Amniotic stem cell (primary cell): ENCODE measurements around the gene WNT9A.
"Not testable (repeated sequence)": the region's sequence is repeated elsewhere in the genome, so short reads cannot be mapped to it uniquely, and the experiment has no call there.

ENCODE experiments used
- DNase-seq: peaks from one replicate; lab custom pipeline; 2025; lab: John Stamatoyannopoulos, UW

WNT9A gene

DNA sequence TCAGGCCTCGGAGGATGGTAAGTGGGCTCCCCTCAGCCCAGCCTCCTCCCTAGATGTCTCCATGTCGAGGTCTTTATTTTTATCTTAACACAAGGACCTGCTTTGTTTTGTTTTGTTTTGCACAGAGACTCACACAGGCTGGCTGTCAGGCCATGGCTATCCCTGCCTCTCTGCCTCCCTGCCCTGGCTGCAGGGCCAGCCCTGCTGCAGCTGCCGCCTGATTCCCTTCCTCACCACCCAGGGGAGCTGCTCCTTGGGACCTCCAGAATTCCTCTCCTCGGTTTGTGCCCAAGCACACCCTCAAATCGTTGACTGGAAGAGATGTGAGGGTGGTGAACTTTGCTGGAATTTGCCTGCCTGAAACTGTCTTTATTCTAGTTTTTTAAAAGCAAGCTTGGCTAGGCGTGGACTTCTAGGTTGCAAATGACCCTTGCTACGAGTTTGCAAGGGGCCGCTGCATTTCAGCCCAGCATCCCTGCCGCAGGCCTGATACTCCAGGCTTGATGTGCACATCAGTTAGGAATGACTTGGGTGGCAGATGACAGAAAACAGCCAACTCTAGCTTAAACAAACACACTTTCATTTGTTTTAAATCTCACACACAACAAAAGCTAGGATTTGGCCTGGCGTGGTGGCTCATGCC is 37.1 kb downstream of the WNT9A start:
- no peak for DNase-seq

- DNase-seq = not testable (repeated sequence)
Observed at GRCh38 chr1:227909923-227910328, 37.8 kb downstream of the WNT9A start.

GRCh38 chr1:227909188-227909587 is 38.5 kb downstream of the WNT9A start:
- no peak for DNase-seq

- DNase-seq = no peak
Observed at GRCh38 chr1:227908359-227908758, 39.4 kb downstream of the WNT9A start.

DNA sequence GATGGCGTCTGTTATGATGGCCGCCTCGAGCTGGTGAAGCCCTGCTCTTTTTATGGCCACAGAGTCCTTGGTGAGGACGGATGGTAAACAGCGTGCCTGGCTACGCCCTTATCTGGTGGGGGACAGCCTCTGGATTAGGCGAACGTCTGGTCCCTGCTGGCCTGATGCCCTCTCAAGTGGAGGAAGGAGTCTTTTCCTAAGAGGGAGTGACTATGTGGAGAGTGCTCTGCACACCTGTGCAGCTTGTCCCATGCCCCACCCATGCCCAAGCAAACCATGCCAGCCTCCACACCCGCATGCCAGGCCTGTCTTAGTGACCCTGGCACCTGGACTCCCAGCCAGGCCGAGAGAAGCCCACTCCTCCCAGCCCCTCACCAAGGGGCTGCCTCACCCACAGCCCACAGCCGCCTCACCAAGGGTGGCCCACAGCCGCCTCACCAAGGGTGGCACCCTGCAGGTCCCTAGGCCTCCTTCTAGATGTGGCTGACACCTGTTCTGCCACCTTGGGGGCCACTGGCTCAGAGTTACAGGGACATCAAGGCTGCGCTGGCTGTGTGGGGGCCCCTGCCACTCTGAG is 40.2 kb downstream of the WNT9A start:
- no peak for DNase-seq

GRCh38 chr1:227906550-227907071 is 41.1 kb downstream of the WNT9A start:
- DNase-seq = no peak

DNA sequence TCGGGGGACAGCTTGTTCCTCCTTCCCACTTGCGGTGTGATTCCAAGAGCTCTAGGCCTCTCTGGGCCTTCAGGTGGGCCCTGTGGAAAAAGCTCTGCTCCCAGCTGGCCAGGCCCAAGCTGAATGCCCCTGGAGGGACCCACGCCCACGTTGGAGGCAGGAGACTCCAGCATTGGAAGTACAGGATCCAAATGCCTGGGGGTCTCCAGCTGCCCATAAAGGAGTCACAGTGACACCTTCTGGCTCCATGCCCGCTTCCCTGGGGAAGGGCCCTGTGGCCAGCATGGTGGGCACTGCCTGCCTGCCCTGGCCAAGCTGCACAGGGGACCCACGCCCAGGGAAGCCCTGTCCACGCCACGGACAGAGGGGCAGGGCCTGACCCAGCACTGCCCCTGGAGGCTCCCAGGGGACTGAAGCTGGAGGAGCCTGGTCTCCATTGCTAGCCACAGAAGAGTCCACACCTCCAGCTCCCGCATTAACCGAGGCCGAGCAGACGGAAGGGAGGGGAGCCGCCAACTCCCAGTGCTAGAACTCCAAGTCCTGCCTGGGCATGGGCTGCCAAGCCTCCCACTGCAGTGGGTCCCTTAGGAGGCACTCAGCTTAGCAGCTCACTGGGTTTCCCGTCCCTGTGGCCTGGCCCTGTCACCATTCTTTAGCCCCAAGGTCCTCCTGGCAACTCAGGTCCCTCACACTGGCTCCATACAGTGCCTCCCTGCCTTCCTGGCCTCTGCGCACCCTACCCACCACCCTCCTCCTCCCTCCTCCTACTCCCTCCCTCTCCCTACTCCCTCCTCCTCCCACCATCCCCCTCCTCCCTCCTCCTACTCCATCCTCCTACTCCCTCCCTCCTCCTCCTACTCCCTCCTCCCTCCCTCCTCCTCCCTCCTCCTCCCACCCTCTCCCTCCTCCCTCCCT is 41.9 kb downstream of the WNT9A start:
- no peak for DNase-seq

DNA sequence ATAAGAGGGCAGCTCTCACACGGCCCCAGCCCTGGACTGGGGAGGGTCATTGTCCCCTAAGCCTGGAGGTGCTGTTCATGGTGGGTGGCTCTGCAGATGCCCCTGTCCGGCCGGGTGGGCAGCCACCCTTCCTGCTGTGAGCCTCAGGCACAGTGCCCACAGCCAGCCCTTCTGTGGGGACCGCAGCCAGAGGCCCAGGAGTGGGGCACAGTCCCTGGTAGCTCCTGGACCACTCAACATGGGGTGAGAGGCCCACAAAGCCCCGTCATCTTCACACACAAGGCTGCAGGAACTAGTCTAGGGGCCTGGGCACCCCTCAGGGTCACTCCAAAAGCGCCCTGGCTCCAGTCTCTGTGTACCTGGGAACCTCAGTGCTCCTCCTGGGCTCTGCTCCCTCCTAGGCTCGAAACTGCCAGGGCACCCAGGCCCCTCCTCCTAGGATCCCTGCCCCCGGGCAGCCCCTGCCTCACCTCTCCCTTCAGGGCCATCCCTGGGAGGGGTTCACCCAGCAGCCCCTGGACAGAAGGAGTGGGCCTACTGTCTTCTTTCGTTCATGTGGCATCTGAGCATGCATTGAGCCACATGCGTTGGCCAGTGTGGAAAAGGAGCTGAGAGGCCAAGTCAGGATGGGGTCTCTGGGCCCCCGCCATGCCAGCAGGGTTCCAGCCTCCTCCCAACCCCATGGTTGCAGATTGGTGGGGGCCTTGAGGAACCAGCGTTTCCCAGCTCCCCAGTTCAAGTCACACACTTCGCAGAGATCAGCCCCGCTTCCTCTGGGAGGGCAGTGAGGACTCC is 43.0 kb downstream of the WNT9A start:
- DNase-seq = no peak

- DNase-seq = no peak
Observed at GRCh38 chr1:227903614-227904501, 43.9 kb downstream of the WNT9A start.

DNA sequence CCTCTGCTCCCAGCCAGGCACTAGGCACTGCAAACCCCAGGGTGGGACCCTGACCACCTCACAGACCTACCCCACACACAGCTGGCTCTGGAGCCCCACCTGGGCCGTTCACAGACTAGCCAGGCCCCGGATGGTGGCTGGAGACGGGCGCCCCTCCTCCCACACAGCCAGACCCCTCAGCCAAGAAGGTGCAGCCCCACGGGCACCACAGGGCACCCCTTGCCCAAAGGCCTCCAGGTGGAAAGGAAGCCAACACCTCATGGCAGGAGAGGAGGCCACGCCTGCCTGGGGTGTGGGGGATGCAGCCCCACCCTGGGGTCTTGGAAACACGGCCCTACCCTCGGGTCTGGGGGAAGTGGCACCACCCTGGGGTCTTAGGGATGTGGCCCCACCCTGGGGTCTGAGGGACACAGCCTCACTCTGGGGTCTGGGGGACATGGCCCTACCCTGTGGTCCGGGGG is 44.6 kb downstream of the WNT9A start:
- no peak for DNase-seq

DNA sequence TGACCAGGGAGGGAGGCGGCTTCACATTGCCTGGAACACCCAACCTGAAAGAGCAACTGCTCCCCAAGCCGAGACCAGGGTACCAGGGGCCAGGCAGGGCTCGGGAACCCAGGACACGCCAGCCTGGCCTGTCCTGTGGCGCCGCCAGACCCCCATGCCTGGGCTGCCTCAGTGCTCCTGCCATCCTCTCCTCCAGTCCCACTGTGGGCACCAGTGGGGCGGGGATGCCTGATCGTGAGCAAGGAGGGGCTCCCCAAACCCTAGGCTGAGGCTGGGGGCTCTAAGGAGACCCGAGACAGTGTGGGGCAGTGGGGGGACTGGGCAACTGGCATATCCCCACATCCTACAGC is 45.1 kb downstream of the WNT9A start:
- no peak for DNase-seq

GRCh38 chr1:227901906-227902640 is 45.7 kb downstream of the WNT9A start:
- no peak for DNase-seq

- DNase-seq = no peak
Observed at GRCh38 chr1:227901239-227901905, 46.4 kb downstream of the WNT9A start.

DNA sequence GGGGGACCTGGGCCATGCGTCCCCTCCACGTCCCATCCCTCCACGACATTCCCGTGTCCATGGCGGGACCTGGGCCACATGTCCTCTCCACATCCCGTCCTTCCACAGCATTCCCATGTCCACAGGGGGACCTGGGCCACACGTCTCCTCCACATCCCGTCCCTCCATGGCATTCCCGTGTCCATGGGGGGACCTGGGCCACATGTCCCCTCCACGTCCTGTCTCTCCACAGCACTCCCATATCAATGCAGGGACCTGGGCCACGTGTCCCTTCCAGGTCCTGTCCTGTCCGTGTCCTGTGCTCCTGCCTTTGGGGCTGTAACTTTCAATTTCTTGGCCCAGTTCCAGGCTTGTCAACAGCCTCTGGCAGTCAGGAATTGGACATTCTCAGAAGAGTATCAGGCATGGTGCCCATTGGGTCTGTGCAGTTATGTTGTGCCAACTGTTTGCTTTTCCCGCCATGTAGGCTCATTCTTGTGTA is 47.1 kb downstream of the WNT9A start:
- DNase-seq = no peak

DNA sequence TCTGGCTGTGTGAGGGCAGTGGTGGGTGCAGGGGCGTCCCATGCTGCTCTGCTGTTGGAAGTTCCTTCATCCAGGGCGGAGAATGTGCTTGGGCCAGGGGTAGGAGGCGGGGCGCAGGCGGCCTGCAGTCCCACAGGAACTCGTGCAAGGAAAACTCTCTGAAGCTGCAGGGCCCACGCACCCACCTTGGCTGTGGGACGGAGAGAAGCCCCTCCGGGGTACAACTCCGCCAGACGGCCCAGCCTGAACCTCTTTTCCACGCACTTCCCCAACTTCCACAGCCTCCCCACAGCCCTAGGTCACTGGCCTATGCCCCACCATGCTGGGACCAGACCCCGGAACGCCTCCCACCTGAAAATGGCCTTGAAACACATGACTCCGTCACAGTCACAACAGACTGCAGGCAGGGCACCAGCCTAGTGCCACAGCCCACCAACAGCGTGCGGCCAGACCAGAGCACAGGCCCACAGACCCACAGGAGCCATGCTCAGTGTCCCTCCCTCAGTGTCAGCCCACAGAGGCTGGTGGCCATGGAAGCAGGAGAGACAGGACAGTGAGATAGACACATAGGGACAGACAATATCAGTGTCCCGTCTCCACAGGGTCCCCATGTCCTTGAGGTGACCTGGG is 47.8 kb downstream of the WNT9A start:
- no peak for DNase-seq

DNA sequence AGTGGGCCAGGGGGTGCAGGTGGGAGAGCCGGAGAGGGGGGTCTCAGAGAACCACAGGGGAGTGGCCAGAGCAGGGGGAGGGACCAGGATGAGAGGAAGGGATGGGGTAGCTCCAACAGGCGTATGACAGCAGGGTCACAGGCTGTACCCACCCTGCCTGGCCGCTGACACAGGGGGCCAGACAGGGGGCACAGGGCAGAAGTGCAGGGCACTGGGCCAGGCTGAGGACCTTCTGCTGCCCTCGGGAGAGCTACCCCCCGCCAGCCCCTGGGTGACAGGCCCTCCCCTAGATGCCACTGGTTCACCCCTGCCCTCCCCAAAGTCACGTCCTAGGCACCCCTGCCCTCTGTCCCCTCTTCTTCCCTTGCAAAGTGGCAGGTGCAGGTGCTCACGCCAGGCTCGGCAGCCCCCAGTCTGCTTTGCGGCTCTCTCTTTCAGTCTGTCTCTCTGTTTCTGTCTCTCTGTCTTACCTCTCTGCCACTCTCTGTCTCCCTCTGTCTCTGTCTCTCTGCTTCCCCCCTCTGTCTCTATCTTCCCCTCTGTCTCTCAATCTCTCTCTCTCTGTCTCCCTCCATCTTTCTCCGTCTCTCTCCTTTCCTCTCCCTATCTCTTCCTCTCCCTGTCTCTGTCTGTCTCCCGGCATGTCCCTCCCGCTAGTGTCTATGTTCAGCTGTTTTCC is 48.5 kb downstream of the WNT9A start:
- no peak for DNase-seq

- no peak for DNase-seq
Observed at GRCh38 chr1:227898502-227899140, 49.1 kb downstream of the WNT9A start.
